Rectal smooth muscle tissue (tissue), 1 donor: ENCODE measurements around the gene EXOSC6.
A peak's percentile ranks its signal among the peaks of the same experiment; 100 is the strongest.
"Not testable (repeated sequence)": the region's sequence is repeated elsewhere in the genome, so short reads cannot be mapped to it uniquely, and the experiment has no call there.

Experiments
- H3K27ac ChIP-seq: one replicate; pipeline ENCODE4 v1.7.0; 2013; ENCODE audit warnings: low read depth, low read length, inconsistent platforms
- H3K27me3 ChIP-seq: one replicate; pipeline ENCODE4 v1.7.0; 2013; ENCODE audit warnings: low read length; ENCODE audit not compliant: control insufficient read depth, insufficient read depth
- H3K36me3 ChIP-seq: one replicate; pipeline ENCODE4 v1.7.0; 2013; ENCODE audit warnings: low read length; ENCODE audit not compliant: control insufficient read depth, insufficient read depth
- H3K4me1 ChIP-seq: one replicate; pipeline ENCODE4 v1.7.0; 2013; ENCODE audit warnings: low read length; ENCODE audit not compliant: control insufficient read depth, insufficient read depth
- H3K4me3 ChIP-seq: one replicate; pipeline ENCODE4 v1.7.0; 2013; ENCODE audit warnings: low read length
- H3K9ac ChIP-seq: one replicate; pipeline ENCODE4 v1.7.0; 2013; ENCODE audit warnings: low read length

Gene EXOSC6

DNA sequence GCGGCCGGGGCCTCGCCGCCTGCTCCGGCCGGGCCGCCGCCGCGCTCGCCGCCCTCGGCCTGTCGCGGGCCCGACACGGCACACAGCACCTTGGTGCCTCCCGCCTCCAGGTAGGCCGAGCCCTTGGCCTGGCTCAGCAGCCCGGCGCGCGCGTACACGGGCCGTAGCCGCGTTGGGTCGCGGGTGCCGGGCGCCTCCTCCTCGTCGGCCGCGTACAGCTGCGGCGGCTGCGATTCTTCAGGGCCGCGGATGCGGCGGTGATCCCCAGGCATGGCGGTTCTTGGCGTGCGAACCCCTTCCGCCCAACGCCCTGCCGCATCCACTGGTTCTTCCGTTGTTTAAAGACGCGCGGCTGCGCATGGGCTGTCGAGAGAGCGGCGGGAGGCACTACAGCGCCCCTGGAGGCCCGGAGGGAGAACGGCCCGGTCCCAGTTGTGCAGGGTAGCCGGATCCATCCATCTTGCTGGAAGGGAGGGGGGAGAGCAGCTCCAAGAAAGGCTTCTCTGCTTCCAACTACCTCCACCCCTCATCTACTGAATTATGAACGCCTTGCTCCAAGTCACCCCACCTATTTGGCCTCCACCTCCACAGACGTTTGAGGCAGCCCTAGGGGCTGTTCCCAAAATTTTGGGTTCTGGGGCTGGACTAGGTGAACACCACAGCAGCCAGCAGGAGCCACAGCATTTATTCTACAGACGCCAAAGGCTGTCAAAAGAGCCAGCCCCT is at the start of gene EXOSC6:
TSS of gene EXOSC6 (minus strand) at position 312 of the 726 bp plus-strand sequence. CDS start at position 272, 40 bp downstream.
- Histone ChIP-seq H3K9ac (peak within 1 kb of the TSS; percentile 73), H3K27ac (peak within 1 kb of the TSS; percentile 84), H3K36me3 (peaks cover 21% of the 10 kb centered on the region), H3K27me3 (no peaks in the 10 kb centered on the region), H3K4me3 (peak within 1 kb of the TSS; percentile 82), H3K4me1 (peaks cover 3% of the 10 kb centered on the region)

DNA sequence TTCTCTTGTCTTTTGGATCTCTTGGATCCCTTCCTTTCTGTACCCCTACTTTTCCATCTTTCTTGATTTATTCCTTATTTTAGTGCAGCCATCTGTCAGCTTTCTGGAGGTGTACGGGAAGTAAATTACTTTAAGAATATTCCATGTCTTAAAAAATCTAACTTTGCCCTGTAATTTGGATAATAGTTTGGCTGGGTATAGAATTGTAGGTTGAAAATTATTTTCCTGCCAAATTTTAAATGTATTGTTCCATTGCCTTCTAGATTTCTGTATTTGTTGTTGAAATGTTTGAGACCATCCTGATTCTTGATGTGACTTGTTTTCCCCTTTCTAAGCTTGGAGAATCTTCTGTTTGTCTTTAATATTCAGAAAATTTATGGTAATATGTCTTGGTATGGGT is 49.4 kb upstream of the EXOSC6 start:
- no peak overlapping the region for H3K27ac ChIP-seq
- H3K4me1 ChIP-seq, result peaks cover 4% of the 10 kb centered on the region
- no peaks in the 10 kb centered on the region for H3K36me3 ChIP-seq
- H3K27me3 ChIP-seq, result no peaks in the 10 kb centered on the region
- H3K9ac ChIP-seq, result no peak overlapping the region
- no peak overlapping the region for H3K4me3 ChIP-seq

DNA sequence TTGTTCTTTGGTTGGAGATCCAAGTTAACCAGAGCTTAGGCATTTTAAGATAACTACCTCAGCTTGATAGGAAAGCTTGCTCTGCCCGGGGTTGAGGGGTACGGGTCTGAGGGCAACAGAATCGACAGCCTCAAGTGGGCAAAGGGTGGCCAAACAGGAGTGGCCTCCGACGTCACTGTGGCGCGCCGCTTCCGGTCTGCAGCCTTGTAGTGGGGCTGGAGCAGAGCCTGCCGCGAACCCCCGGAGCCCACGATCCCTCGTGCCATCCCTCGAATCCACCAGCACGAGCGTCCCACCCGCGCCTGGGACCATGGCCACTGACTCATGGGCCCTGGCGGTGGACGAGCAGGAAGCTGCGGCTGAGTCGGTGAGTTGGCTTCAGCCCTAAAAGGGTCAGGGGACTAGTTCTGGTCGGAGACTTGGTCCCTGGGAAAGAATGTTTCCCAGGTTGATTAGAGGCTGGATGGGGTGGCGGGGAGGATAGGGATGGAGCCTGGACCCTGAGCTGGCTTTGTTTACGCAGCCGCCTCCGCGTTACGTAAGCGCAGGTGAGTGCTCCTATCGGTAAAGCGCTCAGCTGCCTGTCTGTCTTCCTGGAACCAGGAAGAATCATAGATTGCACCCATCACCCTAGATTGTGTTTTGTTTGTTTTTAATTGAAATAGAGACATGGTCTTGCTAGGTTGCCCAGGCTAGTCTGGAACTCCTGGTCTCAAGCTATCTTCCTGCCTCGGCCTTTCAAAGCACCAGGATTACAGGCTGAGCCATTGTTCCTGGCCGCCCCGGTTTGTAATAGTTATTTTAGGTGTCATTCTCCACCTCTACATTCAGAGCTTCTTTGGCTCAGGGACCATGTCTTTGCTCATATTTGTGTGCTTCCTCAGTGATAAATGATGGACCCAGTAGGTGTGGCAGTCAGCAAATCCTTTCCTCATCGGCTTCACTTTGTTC is 47.5 kb upstream of the EXOSC6 start, which contains the start of gene DDX19B:
TSS of gene DDX19B (plus strand) at position 199 of the 951 bp plus-strand sequence. CDS start at position 311, 112 bp downstream.
- peak within 1 kb of the TSS; percentile 94 for H3K9ac ChIP-seq
- H3K36me3 ChIP-seq, result no peaks in the 10 kb centered on the region
- H3K4me3 ChIP-seq, result peak within 1 kb of the TSS; percentile 96
- H3K27ac ChIP-seq, result peak within 1 kb of the TSS; percentile 98
- peaks cover 4% of the 10 kb centered on the region for H3K4me1 ChIP-seq
- no peaks in the 10 kb centered on the region for H3K27me3 ChIP-seq

DNA sequence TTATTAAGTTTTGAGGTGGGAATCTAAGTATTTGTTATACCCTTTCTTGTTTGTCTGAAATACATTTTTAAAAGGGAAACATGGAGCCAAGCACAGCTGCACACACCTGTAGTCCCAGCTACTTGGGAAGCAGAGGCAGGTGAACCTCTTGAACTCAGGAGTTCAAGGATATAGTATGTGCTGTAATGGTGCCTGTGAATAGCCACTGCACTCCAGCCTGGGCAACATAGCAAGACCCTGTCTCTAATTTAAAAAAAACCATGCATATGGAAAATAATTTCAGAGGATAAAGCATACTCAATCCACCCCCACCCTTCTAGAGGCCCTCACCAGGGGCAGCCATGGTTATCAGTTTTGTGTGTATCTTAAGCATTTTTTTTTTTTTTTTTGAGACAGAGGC is 43.9 kb upstream of the EXOSC6 start:
- Histone ChIP-seq H3K4me1 (peaks cover 4% of the 10 kb centered on the region), H3K27ac (no peak overlapping the region), H3K27me3 (no peaks in the 10 kb centered on the region), H3K9ac (no peak overlapping the region), H3K4me3 (no peak overlapping the region), H3K36me3 (no peaks in the 10 kb centered on the region)

DNA sequence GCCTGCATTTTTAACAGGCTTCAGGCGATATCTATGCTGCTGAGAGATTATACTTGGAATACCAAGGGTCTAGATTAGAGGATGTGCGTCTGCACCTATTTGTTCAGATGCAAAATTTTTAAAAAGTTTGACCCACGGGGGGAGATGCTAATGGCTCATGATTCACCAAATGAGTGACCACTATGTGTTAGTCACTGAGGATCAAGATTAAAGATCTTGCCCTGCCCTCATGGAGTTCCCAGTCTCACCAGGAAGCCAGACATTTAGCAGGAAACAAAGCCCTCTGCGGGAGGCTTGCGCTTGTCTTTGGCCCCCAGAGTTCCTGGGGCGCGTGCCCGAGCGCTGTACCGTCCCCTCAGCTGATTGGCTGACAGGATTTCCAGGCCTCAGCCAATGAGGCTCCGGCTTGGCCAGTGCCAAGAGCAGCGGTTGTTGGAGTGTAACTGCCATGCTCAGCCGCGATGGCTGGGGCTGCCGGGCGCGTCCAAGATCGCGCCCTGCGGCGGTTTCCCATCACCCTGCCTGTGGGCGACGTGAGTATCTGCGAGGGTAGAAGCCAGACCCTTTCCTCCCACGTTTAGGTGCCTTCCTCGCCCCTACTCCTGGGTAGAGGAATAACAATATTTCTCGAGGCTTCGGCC is 42.8 kb upstream of the EXOSC6 start:
- H3K27me3 ChIP-seq, result no peaks in the 10 kb centered on the region
- H3K4me1 ChIP-seq, result peaks cover 4% of the 10 kb centered on the region
- no peaks in the 10 kb centered on the region for H3K36me3 ChIP-seq
- H3K4me3 ChIP-seq, result no peak overlapping the region
- H3K9ac ChIP-seq, result no peak overlapping the region
- H3K27ac ChIP-seq, result no peak overlapping the region

DNA sequence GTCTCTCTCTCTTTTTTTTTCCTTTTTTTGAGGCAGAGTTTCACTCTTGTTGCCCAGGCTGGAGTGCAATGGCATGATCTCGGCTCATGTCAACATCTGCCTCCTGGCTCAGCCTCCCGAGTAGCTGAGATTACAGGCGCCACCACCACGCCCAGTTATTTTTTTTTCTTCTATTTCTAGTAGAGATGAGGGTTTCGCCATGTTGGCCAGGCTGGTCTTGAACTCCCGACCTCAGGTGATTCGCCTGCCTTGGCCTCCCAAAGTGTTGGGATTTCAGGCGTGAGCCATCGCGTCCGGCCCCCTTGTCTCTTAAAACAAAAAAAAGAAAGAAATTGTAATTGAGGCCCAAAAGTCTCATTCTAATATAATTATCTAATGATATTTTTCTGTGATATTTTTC is 40.4 kb upstream of the EXOSC6 start:
- not testable (repeated sequence) for H3K4me3 ChIP-seq, H3K27me3 ChIP-seq, H3K27ac ChIP-seq, H3K4me1 ChIP-seq, H3K9ac ChIP-seq, H3K36me3 ChIP-seq

DNA sequence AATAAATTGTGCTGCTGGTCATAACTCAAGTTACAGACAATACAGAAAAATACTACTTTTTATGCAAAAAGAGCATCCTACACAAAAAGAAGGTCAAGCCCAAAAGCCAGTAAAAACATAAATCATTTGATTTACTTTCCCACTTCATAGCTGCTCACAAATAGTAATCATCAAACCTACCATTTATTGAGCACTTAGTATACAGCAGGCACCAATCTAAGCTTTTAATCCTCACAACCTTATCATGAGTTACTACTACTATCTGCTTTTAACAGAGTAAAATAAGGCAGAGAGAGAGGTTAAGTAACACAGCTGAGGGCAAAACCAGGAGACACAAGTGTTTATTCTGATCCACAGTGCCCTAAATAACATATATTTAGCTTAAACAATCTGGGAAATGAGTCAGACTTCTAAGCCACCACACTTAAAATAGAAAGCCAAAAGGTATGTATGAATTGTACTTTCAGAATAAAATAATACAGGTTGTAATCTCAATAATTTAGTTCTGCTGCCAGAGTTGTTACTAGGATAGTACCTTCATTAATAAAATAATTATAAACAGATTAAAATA is 39.3 kb upstream of the EXOSC6 start:
- H3K36me3 ChIP-seq, result no peaks in the 10 kb centered on the region
- H3K27ac ChIP-seq, result no peak overlapping the region
- H3K4me3 ChIP-seq, result no peak overlapping the region
- H3K9ac ChIP-seq, result no peak overlapping the region
- H3K4me1 ChIP-seq, result no peaks in the 10 kb centered on the region
- no peaks in the 10 kb centered on the region for H3K27me3 ChIP-seq

DNA sequence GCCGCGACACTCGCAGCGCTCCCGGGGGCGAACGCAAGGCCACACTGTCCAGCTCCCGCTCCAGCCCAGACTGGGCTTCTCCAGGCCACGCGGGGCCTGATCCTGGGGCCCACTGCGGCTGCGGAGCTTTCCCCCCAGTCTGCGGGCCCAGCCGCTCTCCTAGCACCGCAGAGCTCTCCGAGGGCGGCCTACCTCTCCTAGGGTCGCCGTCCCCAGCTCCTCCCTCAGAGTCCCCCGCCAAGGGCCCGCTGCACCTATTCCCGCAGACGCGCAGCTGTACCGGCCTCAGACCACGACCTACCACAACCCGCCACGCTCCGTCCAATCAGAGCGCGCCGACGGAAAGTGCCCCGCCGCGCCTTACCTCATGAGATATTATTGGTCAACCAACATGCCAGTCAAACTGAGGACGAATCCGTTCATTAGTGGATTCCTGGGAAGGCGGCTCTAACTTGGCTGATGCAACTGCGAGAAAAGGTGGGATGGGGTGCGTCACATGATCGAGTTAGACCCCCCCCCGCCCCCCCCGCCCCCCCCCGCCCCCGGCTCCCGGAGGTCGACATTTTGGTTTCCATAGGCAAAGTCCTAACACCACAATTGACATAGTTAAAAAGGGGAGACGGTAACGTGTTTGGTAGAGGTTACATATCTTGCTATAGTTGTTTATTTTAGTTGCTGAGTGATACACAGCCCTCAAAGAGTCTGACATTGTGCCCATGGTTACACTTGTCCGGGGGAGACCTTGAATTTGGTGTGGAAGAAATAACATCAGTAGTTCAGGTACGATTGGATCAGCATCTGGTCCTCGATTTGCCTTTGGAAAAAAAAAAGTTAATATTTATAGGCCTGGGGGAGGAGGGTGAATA is 37.7 kb upstream of the EXOSC6 start, which contains the start of gene AARS1:
TSS of gene AARS1 (minus strand) at position 278 of the 866 bp plus-strand sequence. CDS start 6,743 bp downstream, outside the sequence.
- Histone ChIP-seq H3K4me1 (no peaks in the 10 kb centered on the region), H3K27ac (peak within 1 kb of the TSS; percentile 97), H3K4me3 (peak within 1 kb of the TSS; percentile 89), H3K36me3 (no peaks in the 10 kb centered on the region), H3K27me3 (no peaks in the 10 kb centered on the region), H3K9ac (peak within 1 kb of the TSS; percentile 92)

DNA sequence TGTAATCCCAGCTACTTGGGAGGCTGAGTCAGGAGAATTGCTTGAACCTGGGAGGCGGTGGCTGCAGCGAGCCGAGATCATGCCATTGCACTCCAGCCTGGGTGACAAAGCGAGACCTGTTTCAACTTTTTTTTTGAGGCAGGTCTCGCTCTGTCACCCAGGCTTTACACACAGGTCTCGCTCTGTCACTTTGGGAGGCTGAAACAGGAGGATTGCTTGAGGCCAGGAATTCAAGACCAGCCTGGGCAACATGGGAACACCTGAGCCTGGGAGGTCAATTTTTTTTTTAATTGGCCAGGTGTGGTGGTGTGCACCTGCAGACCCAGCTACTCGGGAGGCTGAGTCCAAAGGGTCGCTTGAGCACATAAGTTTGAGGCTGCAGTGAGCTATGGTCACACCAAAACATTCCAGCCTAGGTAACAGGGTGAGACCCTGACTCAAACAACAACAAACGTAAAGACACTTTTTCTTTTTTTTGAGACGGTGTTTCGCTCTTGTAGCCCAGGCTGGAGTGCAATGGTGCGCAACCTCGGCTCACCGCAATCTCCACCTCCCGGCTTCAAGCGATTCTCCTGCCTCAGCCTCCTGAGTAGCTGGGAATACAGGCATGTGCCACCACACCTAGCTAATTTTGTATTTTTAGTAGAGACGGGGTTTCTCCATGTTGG is 35.7 kb upstream of the EXOSC6 start:
- H3K4me3 ChIP-seq, result peak overlapping the region; percentile 89
- H3K27me3 ChIP-seq, H3K4me1 ChIP-seq, H3K9ac ChIP-seq, H3K36me3 ChIP-seq, H3K27ac ChIP-seq: not testable (repeated sequence)

DNA sequence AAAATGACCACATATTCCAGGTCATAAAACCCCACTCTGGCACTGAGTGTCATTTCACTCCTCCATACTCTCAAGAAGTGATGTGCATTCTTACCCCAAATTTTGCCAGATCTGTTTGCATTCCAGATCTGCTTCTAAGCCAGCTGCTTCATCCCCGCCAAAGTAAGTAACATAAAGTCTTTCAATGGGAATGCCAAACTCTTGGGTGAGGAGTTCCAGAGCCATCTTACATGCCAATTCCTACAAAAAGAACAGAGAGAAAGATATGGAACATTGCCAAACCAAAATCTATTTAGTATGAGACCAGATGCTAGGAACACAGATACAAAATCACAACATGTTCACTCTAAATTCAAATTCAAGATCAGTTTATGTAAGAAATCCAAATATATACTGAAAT is 24.7 kb upstream of the EXOSC6 start:
- Histone ChIP-seq H3K4me1 (no peaks in the 10 kb centered on the region), H3K4me3 (no peak overlapping the region), H3K27me3 (no peaks in the 10 kb centered on the region), H3K27ac (no peak overlapping the region), H3K9ac (no peak overlapping the region), H3K36me3 (peaks cover 22% of the 10 kb centered on the region)

DNA sequence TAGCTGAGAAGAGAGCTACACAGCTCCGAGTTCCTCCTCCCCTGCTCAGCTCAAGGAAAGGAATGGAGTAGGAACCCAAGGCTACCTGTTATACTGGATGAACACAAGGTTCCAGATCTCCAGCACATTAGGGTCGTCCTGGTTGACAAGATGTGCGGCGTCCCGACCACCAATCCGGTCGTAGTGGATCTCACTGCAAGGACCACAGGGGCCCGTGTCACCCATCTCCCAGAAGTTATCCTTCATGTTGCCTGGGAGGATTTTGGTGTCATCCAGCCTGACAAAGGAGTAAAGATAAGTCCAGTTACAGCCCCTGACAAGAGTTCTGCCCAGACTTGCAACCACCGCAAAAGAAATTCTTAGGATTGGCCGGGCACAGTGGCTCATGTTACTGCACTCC is 20.0 kb upstream of the EXOSC6 start:
- Histone ChIP-seq H3K36me3 (peaks cover 34% of the 10 kb centered on the region), H3K9ac (no peak overlapping the region), H3K27ac (no peak overlapping the region), H3K4me1 (no peaks in the 10 kb centered on the region), H3K4me3 (no peak overlapping the region), H3K27me3 (no peaks in the 10 kb centered on the region)
